NCI-H345 treated with DMSO at 0.1 percent for 48 hours (cell line): Measurements from ENCODE around the gene TMEM258.

Experiments used
- DNase-seq: peaks from one replicate; lab custom pipeline; 2025; ENCODE audit not compliant: unreplicated experiment; lab: John Stamatoyannopoulos, UW

Gene TMEM258

DNA sequence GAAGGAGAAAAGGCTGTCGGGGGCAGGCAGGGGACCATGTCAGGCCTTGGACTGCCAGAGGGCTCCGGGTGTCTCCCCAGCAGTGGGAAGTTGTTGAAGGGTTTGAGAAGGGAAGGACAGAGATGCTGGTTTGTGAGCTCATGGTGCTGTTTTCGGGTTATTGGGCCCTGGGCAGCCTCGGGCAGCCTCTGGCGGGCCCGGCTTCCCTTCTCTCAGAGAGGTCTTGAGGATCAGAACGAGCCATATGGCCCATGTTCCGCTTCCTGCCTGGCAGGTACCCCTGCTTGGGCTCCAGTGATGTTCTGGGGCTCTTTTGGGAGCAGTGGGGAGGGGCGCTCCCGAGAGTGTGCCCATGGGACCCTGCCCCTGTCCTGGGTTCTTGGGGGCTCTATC is 30.2 kb downstream of the TMEM258 start:
- no peak for DNase-seq

- no peak for DNase-seq
Observed at GRCh38 chr11:61761440-61762222, 30.8 kb downstream of the TMEM258 start.

GRCh38 chr11:61760946-61761345 is 31.5 kb downstream of the TMEM258 start:
- no peak for DNase-seq

GRCh38 chr11:61757213-61757862 is 35.1 kb downstream of the TMEM258 start:
- DNase-seq: no peak

GRCh38 chr11:61756452-61757212 is 35.8 kb downstream of the TMEM258 start:
- no peak for DNase-seq

DNA sequence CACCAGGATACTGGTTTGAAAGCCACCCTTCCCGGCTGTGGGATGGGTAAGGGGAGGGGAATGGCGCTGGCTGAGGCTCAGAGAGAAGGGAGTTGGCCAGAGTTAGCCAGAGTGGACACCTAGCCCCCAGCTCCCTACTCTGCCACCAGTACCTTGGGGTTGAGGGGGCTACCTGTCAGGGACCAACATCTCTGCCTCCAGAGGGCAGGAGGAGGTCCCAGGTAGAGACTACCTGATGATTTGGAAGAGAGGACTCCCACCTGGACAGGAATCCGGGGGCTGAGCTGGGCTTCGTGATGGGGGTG is 36.3 kb downstream of the TMEM258 start:
- no peak for DNase-seq

- DNase-seq: no peak
Observed at GRCh38 chr11:61754534-61755482, 37.6 kb downstream of the TMEM258 start.

DNA sequence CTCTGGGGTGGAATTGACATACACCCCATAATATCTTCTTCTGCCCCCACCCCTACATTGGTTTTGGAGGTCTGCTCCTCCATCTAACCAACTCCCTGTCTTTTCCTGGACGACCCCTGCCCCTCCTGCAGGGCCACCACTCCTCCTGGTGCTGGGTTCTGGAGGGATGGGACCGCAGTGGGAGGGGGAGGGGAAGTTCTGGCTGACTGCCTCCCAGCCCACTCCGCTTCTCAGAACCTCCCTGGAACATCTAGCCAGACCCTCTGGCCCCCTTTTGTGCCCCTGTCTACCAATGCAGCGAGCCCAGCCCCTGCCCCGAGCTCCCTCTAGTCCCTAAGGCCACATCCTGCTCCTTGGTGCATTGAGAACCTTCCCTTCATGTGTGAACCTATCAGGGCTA is 38.7 kb downstream of the TMEM258 start:
- no peak for DNase-seq

DNA sequence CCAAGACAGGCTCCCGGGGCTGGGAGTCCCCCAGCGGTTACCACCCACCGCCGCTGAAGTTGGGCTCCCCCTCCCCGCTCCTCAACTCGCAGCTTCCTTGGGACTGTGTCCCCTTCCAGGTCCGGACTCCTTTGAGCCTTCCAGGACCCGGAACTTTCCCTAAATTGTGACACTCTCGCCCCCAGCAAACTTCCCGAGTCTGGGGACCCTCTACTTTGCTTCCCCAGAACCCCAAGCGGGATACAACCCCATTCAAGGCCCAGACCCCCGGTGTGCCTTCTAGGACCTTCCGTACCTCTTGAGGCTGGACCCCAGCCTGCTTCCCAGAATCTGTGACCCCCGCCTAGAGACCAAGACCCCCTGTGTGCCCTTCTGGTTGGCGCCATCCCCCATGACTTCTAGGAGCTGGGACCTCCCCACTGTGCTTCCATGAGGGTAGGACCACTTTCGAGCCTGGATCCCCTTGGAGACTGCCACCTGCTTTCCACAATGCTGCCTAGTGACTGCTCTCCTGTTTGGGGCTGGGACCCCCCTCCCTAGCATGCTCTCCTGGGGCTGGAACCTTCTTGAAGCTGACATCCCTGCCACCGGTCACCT is 39.4 kb downstream of the TMEM258 start:
- DNase-seq: no peak

DNA sequence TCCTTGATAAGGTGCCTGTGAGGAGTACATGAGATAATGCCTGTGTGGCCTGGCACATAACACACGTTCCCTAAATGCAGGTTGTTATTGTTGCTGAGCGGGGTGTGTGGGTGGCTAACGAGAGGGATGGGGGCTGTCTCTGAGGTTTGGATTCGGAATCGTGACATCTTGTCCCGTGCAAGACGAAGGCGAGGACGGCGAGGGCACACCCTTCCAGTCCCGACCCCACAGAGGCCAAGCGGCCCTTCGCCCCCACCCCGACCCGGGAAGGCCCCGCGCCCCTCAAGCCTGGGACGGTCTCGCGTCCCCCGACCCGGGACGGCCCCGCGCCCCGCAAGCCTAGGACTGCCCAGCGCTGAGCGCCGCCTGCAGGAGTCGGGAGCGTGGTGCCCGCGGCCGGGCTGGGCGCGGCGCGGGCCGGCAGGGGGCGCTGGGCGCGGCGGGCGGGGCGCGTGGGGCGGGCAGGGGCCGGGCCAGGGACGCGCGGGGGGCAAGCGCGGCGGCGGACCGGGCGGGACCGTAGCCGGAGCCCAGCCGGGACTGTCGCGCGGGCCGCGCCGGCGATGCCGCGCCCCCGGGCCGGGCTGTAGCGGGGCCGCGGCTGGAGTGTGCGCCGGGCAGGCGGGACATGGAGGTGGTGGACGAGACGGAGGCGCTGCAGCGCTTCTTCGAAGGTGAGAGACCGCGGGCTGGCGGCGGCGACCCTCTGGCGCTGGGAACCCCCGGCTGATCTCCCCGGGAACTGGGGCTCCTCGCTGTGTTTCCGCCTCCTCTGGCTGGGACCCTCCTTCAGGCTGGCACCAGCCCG is 40.1 kb downstream of the TMEM258 start, which contains the start of gene MYRF:
TSS of gene MYRF (plus strand) at position 520 of the 808 bp plus-strand sequence. CDS start at position 629, 109 bp downstream.
- no peak for DNase-seq

DNA sequence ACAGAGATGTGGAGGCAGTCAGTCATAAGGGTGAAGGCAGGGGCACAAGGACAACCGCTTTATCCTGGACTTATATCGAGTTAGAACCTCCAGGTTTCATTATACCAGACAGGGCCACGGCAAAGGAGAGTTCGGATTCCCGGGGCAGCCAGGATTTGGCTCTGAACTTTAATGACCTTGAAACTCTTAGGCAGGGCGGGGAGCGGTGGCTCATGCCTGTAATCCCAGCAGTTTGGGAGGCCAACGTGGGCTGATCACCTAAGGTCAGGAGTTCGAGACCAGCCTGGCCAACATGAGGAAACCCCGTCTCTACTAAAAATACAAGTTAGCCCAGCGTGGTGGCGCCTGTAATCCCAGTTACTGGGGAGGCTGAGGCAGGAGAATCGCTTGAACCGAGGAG is 41.0 kb downstream of the TMEM258 start:
- no peak for DNase-seq

DNA sequence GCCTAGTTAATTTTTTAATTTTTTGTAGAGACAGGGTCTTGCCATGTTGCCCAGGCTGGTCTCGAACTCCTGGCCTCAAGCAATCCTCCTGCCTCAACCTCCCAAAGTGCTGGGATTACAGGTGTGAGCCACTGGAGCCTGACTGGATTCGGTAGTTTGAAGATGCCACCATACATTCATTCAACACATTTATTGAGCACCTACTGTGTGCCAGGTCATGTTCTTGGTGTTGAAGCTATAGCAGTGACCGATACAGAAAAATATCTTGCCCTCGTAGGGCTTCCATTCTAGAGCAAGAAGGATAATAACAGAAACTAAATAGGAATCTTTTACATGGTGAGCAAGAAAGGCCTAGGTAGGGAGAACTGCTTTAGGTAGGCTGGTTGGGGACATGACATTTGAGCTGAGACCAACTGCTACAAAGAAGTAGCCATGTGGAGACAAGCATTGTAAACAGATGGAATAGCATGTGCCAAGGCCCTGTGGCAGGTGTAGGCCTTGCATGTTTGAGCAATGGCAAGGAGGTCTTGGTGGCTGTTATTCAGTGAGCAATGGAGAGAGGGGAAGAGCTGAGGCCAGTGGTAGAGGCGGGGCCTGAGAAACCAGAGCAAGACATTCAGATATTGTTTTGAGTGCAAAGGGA is 41.6 kb downstream of the TMEM258 start:
- no peak for DNase-seq

DNA sequence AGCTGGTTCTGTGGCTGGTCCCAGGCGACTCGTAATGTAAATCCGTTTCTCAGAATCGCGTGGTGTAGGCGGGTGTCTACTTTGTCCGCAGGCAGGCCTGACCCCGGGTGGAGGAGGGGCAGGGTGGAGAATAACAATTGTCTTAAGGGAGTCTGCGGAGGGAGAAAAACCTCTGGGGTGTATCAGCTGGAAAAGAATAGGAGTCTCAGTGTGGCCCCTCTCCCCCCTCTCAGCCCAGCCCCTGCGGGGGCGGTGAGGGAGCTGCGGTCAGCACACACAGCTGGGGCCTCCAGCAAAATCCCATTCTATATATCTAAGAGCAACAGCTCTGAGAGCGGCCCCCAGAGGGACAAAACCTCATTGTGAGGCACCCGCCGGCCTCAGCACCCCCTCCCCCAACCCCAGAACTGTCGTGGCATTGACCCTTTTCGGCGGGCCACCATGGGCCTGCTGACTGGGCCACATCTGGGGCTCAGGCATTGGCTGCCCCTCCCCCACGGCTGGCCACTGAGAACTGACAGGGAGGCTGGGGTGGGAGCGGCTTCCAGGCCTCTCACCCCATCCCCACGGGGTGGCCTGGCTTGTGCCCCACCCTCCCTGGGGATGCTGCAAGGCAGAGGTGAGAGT is 42.7 kb downstream of the TMEM258 start:
- no peak for DNase-seq

GRCh38 chr11:61747967-61748285 is 44.5 kb downstream of the TMEM258 start:
- no peak for DNase-seq

DNA sequence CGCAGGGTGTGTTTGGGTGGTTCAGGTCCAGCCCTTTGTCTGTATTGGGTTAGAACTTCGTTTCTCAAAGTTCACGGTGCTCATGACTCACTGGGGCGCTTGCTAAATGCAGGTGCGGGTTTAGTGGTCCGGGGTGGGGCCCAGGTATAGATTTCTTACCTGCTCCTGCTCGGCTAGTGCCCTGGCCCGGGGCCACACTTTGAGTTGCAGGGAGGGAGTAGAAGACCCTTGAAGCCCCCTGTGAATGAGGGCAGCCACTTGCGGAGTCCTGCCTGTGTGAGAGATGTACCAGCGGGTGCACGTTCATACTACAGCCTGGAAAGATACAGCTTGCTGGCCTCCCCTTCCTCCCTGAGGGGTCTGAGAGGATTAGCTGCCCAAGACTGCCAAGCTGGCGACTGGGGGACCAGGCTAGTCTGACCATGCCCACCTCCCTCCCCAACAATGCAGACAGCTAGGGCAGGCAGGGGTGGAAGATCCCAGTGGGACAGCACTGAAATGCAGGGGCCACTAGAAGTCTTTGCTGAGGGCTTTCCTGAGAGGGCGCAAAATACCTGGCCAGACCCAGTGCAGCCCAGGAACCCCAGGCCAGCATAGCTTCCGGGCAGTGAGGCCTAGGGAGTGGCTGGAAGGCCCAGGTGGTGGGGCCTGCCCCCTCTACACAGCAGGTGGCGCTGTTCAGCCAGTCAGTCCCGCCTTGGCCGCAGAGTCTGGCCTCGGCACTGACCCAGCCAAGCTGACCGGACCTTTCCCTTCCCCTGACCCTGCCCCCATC is 45.0 kb downstream of the TMEM258 start:
- DNase-seq: no peak

DNA sequence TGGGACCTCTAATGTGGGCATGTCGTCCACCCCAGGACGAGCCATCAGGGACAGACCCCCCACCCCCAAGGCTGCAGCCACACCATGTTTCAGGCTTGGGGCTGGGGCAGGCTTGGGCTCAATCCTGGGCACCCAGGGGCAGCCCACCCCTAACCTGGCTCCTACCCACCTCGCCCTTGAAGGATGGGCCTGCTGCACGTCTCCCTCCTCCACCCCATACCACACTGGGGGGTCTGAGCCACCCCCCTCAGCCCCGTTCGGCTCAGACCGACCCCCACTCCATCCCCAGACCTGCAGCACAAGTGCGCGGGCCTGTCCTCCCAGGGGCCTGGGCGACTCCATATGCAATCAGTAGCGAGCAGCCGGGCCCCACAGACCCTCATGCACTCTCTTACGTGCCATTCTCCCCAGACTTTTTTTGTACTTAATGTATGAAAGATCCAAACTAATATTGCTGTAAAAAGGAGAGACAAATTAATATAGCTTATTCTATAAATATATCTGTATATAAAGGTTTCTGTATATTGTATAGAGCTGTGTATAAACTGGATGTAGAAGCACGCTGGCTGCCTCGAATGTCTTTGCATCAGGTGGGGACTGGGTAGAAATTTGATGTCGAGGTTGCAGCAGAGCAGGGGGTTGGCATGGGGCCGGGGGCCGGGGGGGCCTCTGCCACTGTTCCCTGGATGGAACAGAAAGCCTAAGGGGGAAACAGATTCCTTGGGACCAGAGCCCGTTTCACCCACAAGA is 45.8 kb downstream of the TMEM258 start:
- DNase-seq: no peak

DNA sequence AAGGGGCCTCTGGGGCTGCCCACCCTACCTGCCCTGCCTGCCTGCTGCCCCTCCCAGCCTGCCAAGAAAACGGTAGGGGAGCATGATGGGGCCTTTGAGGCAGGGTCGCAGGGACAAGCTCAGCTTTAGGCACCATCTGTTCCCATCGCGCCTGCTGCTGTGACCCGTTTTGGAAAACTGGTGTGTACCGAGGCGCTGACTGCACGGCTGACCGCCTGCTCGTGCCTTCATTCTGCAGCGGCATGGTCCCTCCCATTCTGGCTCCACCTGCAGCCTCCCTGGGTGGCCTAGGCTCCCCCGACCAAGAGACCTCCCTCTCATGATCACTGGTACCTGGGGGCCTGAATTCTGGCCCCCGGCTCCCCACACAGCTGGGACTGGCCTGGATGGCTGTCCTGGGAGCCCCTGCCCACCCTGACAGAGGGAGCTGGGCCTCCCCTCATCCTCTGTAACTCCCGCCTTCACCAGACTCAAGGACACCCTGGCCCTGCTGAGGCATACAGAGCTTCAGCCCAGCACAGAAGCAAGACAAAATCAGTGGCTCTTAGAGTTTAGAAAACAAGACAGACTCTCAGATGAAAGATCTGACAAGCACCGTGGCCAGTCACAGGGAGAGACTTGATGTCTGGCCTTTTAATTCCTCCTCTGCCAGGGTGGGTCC is 46.5 kb downstream of the TMEM258 start:
- no peak for DNase-seq
